Peyer's patch (tissue), 4 donors: ENCODE results near the gene FARP1. TPM values are rescaled to one million over a fixed set of nuclear protein-coding genes. Genes with fewer than 3 reads are reported as not detected.

Source experiments
- DNase-seq, 3 donors: peaks; one replicate each; pipeline ENCODE4 v3.0.0-alpha.2; 2017 to 2019
- H3K27ac ChIP-seq, 4 donors: fragments of 200-600 bp; sonication (generic); one replicate each; pipeline ENCODE4 v1.5.1; 2016 to 2019
- H3K27me3 ChIP-seq, 2 donors: fragments of 200-600 bp; sonication (generic); one replicate each; pipeline ENCODE4 v1.5.1; 2019
- H3K36me3 ChIP-seq, 3 donors: fragments of 200-600 bp; sonication (generic); one replicate each; pipeline ENCODE4 v1.5.1; 2016 to 2019
- H3K4me1 ChIP-seq, 4 donors: fragments of 200-600 bp; sonication (generic); one replicate each; pipeline ENCODE4 v1.5.1; 2016 to 2019
- H3K4me3 ChIP-seq, 4 donors: fragments of 200-600 bp; sonication (generic); 1 replicate in 3 of 4; 2 replicates in 1 of 4; pipeline ENCODE4 v1.5.1; 2016 to 2019; ENCODE audit warnings: mild to moderate bottlenecking in 1 of 4
- H3K9me3 ChIP-seq, 4 donors: fragments of 200-600 bp; sonication (generic); one replicate each; pipeline ENCODE4 v1.5.1; 2016 to 2019; ENCODE audit warnings: mild to moderate bottlenecking in 1 of 4
- CTCF ChIP-seq, 6 experiments: fragments of 450-650 bp in 4 of 6; fragments of 200-600 bp in 2 of 6; sonication (generic) in 1 of 6; IDR thresholded peaks; one replicate each; pipeline ENCODE4 v1.5.1; 2017 to 2019; ENCODE audit warnings: antibody characterized with exemption in 6 of 6, mild to moderate bottlenecking in 3 of 6, moderate library complexity in 1 of 6
- POLR2A ChIP-seq, 2 donors: fragments of 450-650 bp; IDR thresholded peaks; one replicate each; pipeline ENCODE4 v1.5.1; 2017; ENCODE audit warnings: antibody characterized with exemption in 2 of 2, mild to moderate bottlenecking in 2 of 2, moderate library complexity in 2 of 2
- total RNA-seq, 4 donors: library from RNA; depleted of rRNA; stranded (reverse); fragments of >200 nt; gene quantifications; one replicate each; pipeline ENCODE4 v1.1.0, GENCODE V29; 2016

The FARP1 gene
- total RNA-seq, 4 donors from 2014 or later: 10.6 to 61.1 (median 14.9) TPM

- Histone ChIP-seq H3K4me3 (no peak overlapping the region), H3K36me3 (no peaks in the 10 kb centered on the region), H3K4me1 (peaks cover 5 to 95% (median 34%) of the 10 kb centered on the region in 4 donors), H3K27ac (no peak overlapping the region), H3K27me3 (no peaks in the 10 kb centered on the region), H3K9me3 (no peaks in the 10 kb centered on the region)
- DNase-seq: no peak
- TF ChIP-seq CTCF (IDR thresholded peaks at IDR 0.05) (no peak), POLR2A (IDR thresholded peaks at IDR 0.05) (no peak)
These were observed 344.1 kb downstream of the FARP1 start for GRCh38 chr13:98487016-98487415.

GRCh38 chr13:98487522-98487921, 344.6 kb downstream of the FARP1 start:
- Histone ChIP-seq H3K9me3 (no peaks in the 10 kb centered on the region), H3K27me3 (no peaks in the 10 kb centered on the region), H3K36me3 (no peaks in the 10 kb centered on the region), H3K4me3 (no peak overlapping the region), H3K4me1 (peaks cover 5 to 95% (median 34%) of the 10 kb centered on the region in 4 donors), H3K27ac (no peak overlapping the region)
- TF ChIP-seq POLR2A (IDR thresholded peaks at IDR 0.05) (no peak), CTCF (IDR thresholded peaks at IDR 0.05) (no peak)
- no peak for DNase-seq

- Histone ChIP-seq H3K36me3 (no peaks in the 10 kb centered on the region), H3K9me3 (no peaks in the 10 kb centered on the region), H3K27me3 (no peaks in the 10 kb centered on the region), H3K27ac (peak overlapping the region in 2 of 4 donors; percentile 33), H3K4me3 (no peak overlapping the region), H3K4me1 (peaks cover 5 to 93% (median 30%) of the 10 kb centered on the region in 4 donors)
- no peak for DNase-seq
- no peak for TF ChIP-seq POLR2A (IDR thresholded peaks at IDR 0.05)
- TF ChIP-seq CTCF (IDR thresholded peaks at IDR 0.05): no peak
These were observed 345.8 kb downstream of the FARP1 start for GRCh38 chr13:98488736-98489135.

- no peaks in the 10 kb centered on the region for H3K27me3 ChIP-seq
- TF ChIP-seq POLR2A (IDR thresholded peaks at IDR 0.05) (no peak), CTCF (IDR thresholded peaks at IDR 0.05) (no peak)
- no peak overlapping the region for H3K4me3 ChIP-seq
- peak overlapping the region; percentile 33 to 80 (median 44) for H3K27ac ChIP-seq
- no peaks in the 10 kb centered on the region for H3K9me3 ChIP-seq
- H3K4me1 ChIP-seq: peaks cover 5 to 87% (median 23%) of the 10 kb centered on the region in 4 donors
- H3K36me3 ChIP-seq: no peaks in the 10 kb centered on the region
- DNase-seq: no peak
These were observed 346.7 kb downstream of the FARP1 start for GRCh38 chr13:98489446-98490194.

GRCh38 chr13:98490195-98490836, 347.4 kb downstream of the FARP1 start:
- no peak for DNase-seq
- Histone ChIP-seq H3K4me1 (peaks cover 0 to 87% (median 19%) of the 10 kb centered on the region in 4 donors), H3K9me3 (no peaks in the 10 kb centered on the region), H3K27me3 (no peaks in the 10 kb centered on the region), H3K4me3 (no peak overlapping the region), H3K36me3 (no peaks in the 10 kb centered on the region), H3K27ac (peak overlapping the region in 3 of 4 donors; percentile 33 to 80 (median 54))
- TF ChIP-seq POLR2A (IDR thresholded peaks at IDR 0.05) (no peak), CTCF (IDR thresholded peaks at IDR 0.05) (no peak)
